Measurements from ENCODE around the gene SLC26A11. TPM values are rescaled to one million over a fixed set of nuclear protein-coding genes. Genes with fewer than 3 reads are reported as not detected.
A peak's percentile ranks its signal among the peaks of the same experiment; 100 is the strongest.

The SLC26A11 gene
- total and polyA plus RNA-seq, 2 of the 13 experiments (the other 11 are each of a cell fraction or from before 2014, with no cell fraction given): 8.7 to 13.2 TPM

DNA sequence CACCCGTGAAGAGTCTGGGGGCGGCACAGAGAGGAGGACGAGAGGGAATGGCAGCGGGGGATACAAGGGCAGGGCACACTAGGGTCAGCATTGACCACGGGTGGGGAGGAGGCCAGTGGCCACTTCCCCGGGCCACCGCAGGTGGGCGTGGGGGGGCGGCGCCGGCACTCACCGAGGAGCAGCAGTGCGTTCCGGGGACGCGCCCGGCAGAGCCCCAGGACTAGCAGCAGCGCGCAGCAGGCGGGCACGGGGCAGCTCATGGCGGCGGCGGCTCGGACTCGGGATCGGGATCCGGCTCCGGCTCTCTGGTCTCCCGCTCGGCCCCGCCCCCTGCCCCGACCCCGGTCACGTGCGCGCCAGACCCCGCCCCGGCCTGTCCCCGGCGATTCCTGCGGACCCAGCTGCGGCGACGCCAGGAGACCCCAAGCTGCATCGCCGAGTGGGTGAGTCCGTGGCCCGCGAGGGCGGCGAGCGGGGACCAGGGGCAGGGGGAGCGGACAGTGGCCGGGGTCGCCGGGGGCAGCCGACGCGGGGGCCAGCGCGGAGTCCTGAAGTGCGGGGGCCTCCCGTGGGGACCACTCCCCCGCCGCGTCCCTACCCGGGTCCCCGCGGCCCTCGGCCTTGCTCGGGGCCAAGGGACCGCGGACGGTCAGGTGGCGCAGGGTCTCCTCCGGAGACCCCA, at the start of gene SLC26A11, which contains the start of gene SGSH (continued):
- TF ChIP-seq, protein P1, sequence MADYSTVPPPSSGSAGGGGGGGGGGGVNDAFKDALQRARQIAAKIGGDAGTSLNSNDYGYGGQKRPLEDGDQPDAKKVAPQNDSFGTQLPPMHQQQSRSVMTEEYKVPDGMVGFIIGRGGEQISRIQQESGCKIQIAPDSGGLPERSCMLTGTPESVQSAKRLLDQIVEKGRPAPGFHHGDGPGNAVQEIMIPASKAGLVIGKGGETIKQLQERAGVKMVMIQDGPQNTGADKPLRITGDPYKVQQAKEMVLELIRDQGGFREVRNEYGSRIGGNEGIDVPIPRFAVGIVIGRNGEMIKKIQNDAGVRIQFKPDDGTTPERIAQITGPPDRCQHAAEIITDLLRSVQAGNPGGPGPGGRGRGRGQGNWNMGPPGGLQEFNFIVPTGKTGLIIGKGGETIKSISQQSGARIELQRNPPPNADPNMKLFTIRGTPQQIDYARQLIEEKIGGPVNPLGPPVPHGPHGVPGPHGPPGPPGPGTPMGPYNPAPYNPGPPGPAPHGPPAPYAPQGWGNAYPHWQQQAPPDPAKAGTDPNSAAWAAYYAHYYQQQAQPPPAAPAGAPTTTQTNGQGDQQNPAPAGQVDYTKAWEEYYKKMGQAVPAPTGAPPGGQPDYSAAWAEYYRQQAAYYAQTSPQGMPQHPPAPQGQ (CRISPR knock-in tag; IDR thresholded peaks at IDR 0.05; ENCODE audit: borderline replicate concordance): no peak
- peak; percentile 70 for TF ChIP-seq RBM39 (IDR thresholded peaks at IDR 0.05; ENCODE audit: low read depth, low read length, poor library complexity, severe bottlenecking)
- TF ChIP-seq ZBTB42 (CRISPR knock-in tag; IDR thresholded peaks at IDR 0.05): no peak
- TF ChIP-seq SMAD1 (CRISPR knock-in tag; IDR thresholded peaks at IDR 0.05; ENCODE audit: borderline replicate concordance, low read depth): peak; percentile 61; the same call in 1 of the 2 replicates
- TF ChIP-seq ZNF781 (CRISPR knock-in tag; IDR thresholded peaks at IDR 0.05; ENCODE audit: borderline replicate concordance, not compliant biosample characterization): no peak
- TF ChIP-seq, protein P2, sequence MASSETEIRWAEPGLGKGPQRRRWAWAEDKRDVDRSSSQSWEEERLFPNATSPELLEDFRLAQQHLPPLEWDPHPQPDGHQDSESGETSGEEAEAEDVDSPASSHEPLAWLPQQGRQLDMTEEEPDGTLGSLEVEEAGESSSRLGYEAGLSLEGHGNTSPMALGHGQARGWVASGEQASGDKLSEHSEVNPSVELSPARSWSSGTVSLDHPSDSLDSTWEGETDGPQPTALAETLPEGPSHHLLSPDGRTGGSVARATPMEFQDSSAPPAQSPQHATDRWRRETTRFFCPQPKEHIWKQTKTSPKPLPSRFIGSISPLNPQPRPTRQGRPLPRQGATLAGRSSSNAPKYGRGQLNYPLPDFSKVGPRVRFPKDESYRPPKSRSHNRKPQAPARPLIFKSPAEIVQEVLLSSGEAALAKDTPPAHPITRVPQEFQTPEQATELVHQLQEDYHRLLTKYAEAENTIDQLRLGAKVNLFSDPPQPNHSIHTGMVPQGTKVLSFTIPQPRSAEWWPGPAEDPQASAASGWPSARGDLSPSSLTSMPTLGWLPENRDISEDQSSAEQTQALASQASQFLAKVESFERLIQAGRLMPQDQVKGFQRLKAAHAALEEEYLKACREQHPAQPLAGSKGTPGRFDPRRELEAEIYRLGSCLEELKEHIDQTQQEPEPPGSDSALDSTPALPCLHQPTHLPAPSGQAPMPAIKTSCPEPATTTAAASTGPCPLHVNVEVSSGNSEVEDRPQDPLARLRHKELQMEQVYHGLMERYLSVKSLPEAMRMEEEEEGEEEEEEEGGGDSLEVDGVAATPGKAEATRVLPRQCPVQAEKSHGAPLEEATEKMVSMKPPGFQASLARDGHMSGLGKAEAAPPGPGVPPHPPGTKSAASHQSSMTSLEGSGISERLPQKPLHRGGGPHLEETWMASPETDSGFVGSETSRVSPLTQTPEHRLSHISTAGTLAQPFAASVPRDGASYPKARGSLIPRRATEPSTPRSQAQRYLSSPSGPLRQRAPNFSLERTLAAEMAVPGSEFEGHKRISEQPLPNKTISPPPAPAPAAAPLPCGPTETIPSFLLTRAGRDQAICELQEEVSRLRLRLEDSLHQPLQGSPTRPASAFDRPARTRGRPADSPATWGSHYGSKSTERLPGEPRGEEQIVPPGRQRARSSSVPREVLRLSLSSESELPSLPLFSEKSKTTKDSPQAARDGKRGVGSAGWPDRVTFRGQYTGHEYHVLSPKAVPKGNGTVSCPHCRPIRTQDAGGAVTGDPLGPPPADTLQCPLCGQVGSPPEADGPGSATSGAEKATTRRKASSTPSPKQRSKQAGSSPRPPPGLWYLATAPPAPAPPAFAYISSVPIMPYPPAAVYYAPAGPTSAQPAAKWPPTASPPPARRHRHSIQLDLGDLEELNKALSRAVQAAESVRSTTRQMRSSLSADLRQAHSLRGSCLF (CRISPR knock-in tag; IDR thresholded peaks at IDR 0.05; ENCODE audit: borderline replicate concordance): no peak
- no peak for TF ChIP-seq NFE2 (CRISPR knock-in tag; IDR thresholded peaks at IDR 0.05)
- 0 out of 2 replicates have a peak, but pooled peaks have one; percentile 66 for TF ChIP-seq ZNF34 (CRISPR knock-in tag; IDR thresholded peaks at IDR 0.05; ENCODE audit: borderline replicate concordance)
- TF ChIP-seq, protein P3, sequence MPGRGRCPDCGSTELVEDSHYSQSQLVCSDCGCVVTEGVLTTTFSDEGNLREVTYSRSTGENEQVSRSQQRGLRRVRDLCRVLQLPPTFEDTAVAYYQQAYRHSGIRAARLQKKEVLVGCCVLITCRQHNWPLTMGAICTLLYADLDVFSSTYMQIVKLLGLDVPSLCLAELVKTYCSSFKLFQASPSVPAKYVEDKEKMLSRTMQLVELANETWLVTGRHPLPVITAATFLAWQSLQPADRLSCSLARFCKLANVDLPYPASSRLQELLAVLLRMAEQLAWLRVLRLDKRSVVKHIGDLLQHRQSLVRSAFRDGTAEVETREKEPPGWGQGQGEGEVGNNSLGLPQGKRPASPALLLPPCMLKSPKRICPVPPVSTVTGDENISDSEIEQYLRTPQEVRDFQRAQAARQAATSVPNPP (CRISPR knock-in tag; IDR thresholded peaks at IDR 0.05): no peak
- TF ChIP-seq, protein P4, sequence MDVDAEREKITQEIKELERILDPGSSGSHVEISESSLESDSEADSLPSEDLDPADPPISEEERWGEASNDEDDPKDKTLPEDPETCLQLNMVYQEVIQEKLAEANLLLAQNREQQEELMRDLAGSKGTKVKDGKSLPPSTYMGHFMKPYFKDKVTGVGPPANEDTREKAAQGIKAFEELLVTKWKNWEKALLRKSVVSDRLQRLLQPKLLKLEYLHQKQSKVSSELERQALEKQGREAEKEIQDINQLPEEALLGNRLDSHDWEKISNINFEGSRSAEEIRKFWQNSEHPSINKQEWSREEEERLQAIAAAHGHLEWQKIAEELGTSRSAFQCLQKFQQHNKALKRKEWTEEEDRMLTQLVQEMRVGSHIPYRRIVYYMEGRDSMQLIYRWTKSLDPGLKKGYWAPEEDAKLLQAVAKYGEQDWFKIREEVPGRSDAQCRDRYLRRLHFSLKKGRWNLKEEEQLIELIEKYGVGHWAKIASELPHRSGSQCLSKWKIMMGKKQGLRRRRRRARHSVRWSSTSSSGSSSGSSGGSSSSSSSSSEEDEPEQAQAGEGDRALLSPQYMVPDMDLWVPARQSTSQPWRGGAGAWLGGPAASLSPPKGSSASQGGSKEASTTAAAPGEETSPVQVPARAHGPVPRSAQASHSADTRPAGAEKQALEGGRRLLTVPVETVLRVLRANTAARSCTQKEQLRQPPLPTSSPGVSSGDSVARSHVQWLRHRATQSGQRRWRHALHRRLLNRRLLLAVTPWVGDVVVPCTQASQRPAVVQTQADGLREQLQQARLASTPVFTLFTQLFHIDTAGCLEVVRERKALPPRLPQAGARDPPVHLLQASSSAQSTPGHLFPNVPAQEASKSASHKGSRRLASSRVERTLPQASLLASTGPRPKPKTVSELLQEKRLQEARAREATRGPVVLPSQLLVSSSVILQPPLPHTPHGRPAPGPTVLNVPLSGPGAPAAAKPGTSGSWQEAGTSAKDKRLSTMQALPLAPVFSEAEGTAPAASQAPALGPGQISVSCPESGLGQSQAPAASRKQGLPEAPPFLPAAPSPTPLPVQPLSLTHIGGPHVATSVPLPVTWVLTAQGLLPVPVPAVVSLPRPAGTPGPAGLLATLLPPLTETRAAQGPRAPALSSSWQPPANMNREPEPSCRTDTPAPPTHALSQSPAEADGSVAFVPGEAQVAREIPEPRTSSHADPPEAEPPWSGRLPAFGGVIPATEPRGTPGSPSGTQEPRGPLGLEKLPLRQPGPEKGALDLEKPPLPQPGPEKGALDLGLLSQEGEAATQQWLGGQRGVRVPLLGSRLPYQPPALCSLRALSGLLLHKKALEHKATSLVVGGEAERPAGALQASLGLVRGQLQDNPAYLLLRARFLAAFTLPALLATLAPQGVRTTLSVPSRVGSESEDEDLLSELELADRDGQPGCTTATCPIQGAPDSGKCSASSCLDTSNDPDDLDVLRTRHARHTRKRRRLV (CRISPR knock-in tag; IDR thresholded peaks at IDR 0.05): no peak
- TF ChIP-seq ZIK1 (CRISPR knock-in tag; IDR thresholded peaks at IDR 0.05; ENCODE audit: borderline replicate concordance, low read depth): no peak

Data from HepG2 (cell line).